Motor neuron (in vitro differentiated cells): ENCODE data around the gene ACOX3. TPM values are rescaled to one million over a fixed set of nuclear protein-coding genes. Genes with fewer than 3 reads are reported as not detected.

Experiments
- ATAC-seq, 8 experiments: fragments of 200-7000 bp; cut with Tn5 transposase; replicated peaks in 6 of 8; 2 replicates each; pipeline ENCODE4 v1.8.0; 2021; ENCODE audit warnings: mild to moderate bottlenecking in 8 of 8, moderate library complexity in 8 of 8
- H3K27ac ChIP-seq, 2 donors: fragments of 250-450 bp; sonication (Bioruptor Pico); 2 replicates each; pipeline ENCODE4 v1.9.0; 2021; ENCODE audit warnings: antibody characterized with exemption in 2 of 2, mild to moderate bottlenecking in 2 of 2, moderate library complexity in 1 of 2
- H3K4me1 ChIP-seq, 2 donors: fragments of 250-450 bp; sonication (Bioruptor Pico); replicated peaks in 1 of 2; 2 replicates each; pipeline ENCODE4 v1.6.1; 2021; ENCODE audit warnings: antibody characterized with exemption in 2 of 2, mild to moderate bottlenecking in 2 of 2, moderate library complexity in 1 of 2
- H3K4me3 ChIP-seq, 5 donors: fragments of 250-450 bp; sonication (Bioruptor Pico); 2 replicates each; pipeline ENCODE4 v1.9.0; 2021; ENCODE audit warnings: antibody characterized with exemption in 5 of 5, mild to moderate bottlenecking in 5 of 5, moderate library complexity in 4 of 5
- WGBS, 10 experiments: fragments of 450-650 bp; shearing (Covaris generic); methylation state at CpG; one replicate each; pipeline ENCODE4 v1.0.0; 2022; 5-methylcytosine and 5-hydroxymethylcytosine counted together
- in situ Hi-C, 9 experiments: fragments of 400-800 bp; cut with MboI; loops; one replicate each; pipeline ENCODE4 v1.15.0; 2021; ENCODE audit warnings: low sequenced_read_pairs in 9 of 9, low pct_unique_long_range_greater_than_20kb in 2 of 9; ENCODE audit not compliant: unreplicated experiment in 9 of 9
- total RNA-seq, 8 experiments: library from RNA; unstranded; fragments of 300-600 nt; gene quantifications; 2 replicates each; pipeline versions ENCODE4 v1.2.3 to v1.2.4, GENCODE V29; 2022

ACOX3 gene
- total RNA-seq, 8 experiments from 2014 or later = 6.9 to 19.7 (median 12.6) TPM

DNA sequence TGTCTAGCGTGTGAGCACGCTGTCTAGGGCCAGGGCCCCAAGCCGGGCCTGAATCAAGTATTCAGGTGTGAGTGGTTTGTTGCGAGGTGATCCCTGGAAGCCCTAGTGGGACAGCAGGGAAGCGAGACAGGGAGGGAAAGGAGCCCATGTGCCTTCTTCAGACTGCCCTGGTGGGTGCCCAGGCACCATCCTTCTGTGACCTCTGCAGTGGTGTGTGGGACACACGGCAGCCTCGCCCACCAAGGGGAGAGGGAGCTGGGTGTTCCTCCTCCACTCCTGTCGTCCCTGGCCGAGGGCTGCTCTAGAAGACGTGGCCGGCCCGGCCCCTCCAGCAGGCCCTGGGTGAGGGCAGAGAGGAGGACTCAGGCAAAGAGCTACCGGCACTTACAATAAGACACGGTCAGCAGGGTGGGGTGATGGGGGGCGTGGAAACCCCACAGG, 123.6 kb downstream of the ACOX3 start:
- 60 to 100% (median 85%) methylated on average over 1 to 2 of the region's 15 CpGs; no CpG with 5 or more reads in 6 of the 10 experiments for WGBS, 10 experiments
- no peak for ATAC-seq
- in situ Hi-C loops = no loop called here
- Histone ChIP-seq H3K27ac (peak overlapping the region in 1 of 2 donors; percentile 52), H3K4me1 (peaks cover 19 to 20% of the 10 kb centered on the region in 2 donors), H3K4me3 (no peak overlapping the region)

Other genes with a start within 250 kb of the ACOX3 start
- 10 to 100 TPM in 2 of 8 experiments, 1 to 10 TPM in 4, under 1 TPM in 2; 0.96 to 22.2 (median 3.6) TPM for gene SH3TC1, start 241.4 kb downstream of the ACOX3 start, total RNA-seq
- 100 to 1,000 TPM in 1 of 8 experiments, 1 to 10 TPM in 6, under 1 TPM in 1; 0.54 to 101 (median 1.8) TPM for gene HTRA3, start 171.0 kb downstream of the ACOX3 start, total RNA-seq
- 10 to 100 TPM in 4 of 8 experiments, 1 to 10 TPM in 4; 7.9 to 18.4 (median 11.1) TPM for gene TRMT44, start 54 bp upstream of the ACOX3 start, total RNA-seq
- 1 to 10 TPM in 2 of 8 experiments, under 1 TPM in 6; 0.05 to 1.9 (median 0.59) TPM for gene GPR78, start 139.7 kb upstream of the ACOX3 start, total RNA-seq
- gene CPZ, start 152.0 kb upstream of the ACOX3 start, total RNA-seq = 10 to 100 TPM in 2 of 8 experiments, 1 to 10 TPM in 1, under 1 TPM in 3, not detected in 2; 0.11 to 48.4 (median 1.4) TPM